Glutamatergic neuron (in vitro differentiated cells): ENCODE data around the gene PTPN20. TPM values are rescaled to one million over a fixed set of nuclear protein-coding genes. Genes with fewer than 3 reads are reported as not detected.

Source experiments
- DNase-seq: peaks from one replicate; pipeline ENCODE4 v3.0.0; 2022
- H3K27ac Mint-ChIP-seq: one replicate; pipeline ENCODE4 v1.8.0; 2020; ENCODE audit warnings: mild to moderate bottlenecking, mixed read lengths, inconsistent platforms; ENCODE audit not compliant: unreplicated experiment
- H3K27me3 Mint-ChIP-seq: one replicate; pipeline ENCODE4 v1.8.0; 2020; ENCODE audit warnings: mild to moderate bottlenecking, moderate library complexity, mixed read lengths, inconsistent platforms; ENCODE audit not compliant: unreplicated experiment
- H3K36me3 Mint-ChIP-seq: one replicate; pipeline ENCODE4 v1.8.0; 2020; ENCODE audit warnings: mild to moderate bottlenecking, mixed read lengths, inconsistent platforms; ENCODE audit not compliant: unreplicated experiment
- H3K4me1 Mint-ChIP-seq: one replicate; pipeline ENCODE4 v1.8.0; 2020; ENCODE audit warnings: mild to moderate bottlenecking, low read depth, mixed read lengths, inconsistent platforms; ENCODE audit not compliant: unreplicated experiment
- H3K4me3 Mint-ChIP-seq: one replicate; pipeline ENCODE4 v1.8.0; 2020; ENCODE audit warnings: mild to moderate bottlenecking, mixed read lengths, inconsistent platforms; ENCODE audit not compliant: unreplicated experiment
- H3K9me3 Mint-ChIP-seq: one replicate; pipeline ENCODE4 v1.8.0; 2020; ENCODE audit warnings: mild to moderate bottlenecking, moderate library complexity, mixed read lengths, inconsistent platforms; ENCODE audit not compliant: unreplicated experiment
- total RNA-seq: library from RNA; stranded (reverse); fragmentation: NEBNext Ultra II Directional; extraction: Animal tissue kit (Norgen Biotek cat#: 25700); gene quantifications from one replicate; pipeline ENCODE4 v1.2.1, GENCODE V29; 2021; ENCODE audit not compliant: unreplicated experiment
- TF ChIP-seq, protein P1 (sequence below): fragments of 200-600 bp; sonication (generic); IDR thresholded peaks from one replicate; pipeline ENCODE4 v1.5.0; 2021; ENCODE audit not compliant: partially characterized antibody, unreplicated experiment

PTPN20 gene
- total RNA-seq, 1 donor from 2014 or later = not detected

GRCh38 chr10:47023237-47024045, 112.2 kb downstream of the PTPN20 start:
- no peak for DNase-seq
- Mint-ChIP-seq H3K9me3 (no peaks in the 10 kb centered on the region), H3K4me1 (peaks cover 6% of the 10 kb centered on the region), H3K4me3 (no peak overlapping the region), H3K27me3 (no peaks in the 10 kb centered on the region), H3K27ac (no peak overlapping the region), H3K36me3 (no peaks in the 10 kb centered on the region)
- TF ChIP-seq, protein P1, sequence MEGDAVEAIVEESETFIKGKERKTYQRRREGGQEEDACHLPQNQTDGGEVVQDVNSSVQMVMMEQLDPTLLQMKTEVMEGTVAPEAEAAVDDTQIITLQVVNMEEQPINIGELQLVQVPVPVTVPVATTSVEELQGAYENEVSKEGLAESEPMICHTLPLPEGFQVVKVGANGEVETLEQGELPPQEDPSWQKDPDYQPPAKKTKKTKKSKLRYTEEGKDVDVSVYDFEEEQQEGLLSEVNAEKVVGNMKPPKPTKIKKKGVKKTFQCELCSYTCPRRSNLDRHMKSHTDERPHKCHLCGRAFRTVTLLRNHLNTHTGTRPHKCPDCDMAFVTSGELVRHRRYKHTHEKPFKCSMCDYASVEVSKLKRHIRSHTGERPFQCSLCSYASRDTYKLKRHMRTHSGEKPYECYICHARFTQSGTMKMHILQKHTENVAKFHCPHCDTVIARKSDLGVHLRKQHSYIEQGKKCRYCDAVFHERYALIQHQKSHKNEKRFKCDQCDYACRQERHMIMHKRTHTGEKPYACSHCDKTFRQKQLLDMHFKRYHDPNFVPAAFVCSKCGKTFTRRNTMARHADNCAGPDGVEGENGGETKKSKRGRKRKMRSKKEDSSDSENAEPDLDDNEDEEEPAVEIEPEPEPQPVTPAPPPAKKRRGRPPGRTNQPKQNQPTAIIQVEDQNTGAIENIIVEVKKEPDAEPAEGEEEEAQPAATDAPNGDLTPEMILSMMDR = no peak

DNA sequence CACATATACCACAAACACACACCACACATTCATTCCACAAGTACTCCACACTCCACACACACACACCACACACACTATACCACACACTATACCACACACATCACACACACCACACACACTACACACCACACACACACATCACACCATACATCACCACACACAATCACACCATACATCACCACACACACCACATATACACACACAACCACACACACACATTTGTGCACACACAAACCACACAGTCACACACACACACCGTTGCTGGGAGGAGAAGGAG, 112.8 kb downstream of the PTPN20 start:
- peaks cover 6% of the 10 kb centered on the region for H3K4me1 Mint-ChIP-seq
- H3K36me3 Mint-ChIP-seq = no peaks in the 10 kb centered on the region
- H3K27ac Mint-ChIP-seq = no peak overlapping the region
- no peak for DNase-seq
- H3K9me3 Mint-ChIP-seq = no peaks in the 10 kb centered on the region
- H3K27me3 Mint-ChIP-seq = no peaks in the 10 kb centered on the region
- no peak overlapping the region for H3K4me3 Mint-ChIP-seq
- TF ChIP-seq, protein P1 = no peak

- Mint-ChIP-seq H3K4me1 (peaks cover 6% of the 10 kb centered on the region), H3K4me3 (no peak overlapping the region), H3K9me3 (no peaks in the 10 kb centered on the region), H3K36me3 (no peaks in the 10 kb centered on the region), H3K27me3 (no peaks in the 10 kb centered on the region), H3K27ac (no peak overlapping the region)
- TF ChIP-seq, protein P1 = peak; percentile 92
- peak; percentile 75 for DNase-seq
These were observed 113.4 kb downstream of the PTPN20 start for GRCh38 chr10:47024399-47025252.

GRCh38 chr10:47025253-47025539, 114.0 kb downstream of the PTPN20 start:
- TF ChIP-seq, protein P1 = no peak
- no peak overlapping the region for H3K4me3 Mint-ChIP-seq
- H3K27me3 Mint-ChIP-seq = peaks cover 1% of the 10 kb centered on the region
- no peak for DNase-seq
- H3K9me3 Mint-ChIP-seq = no peaks in the 10 kb centered on the region
- H3K36me3 Mint-ChIP-seq = no peaks in the 10 kb centered on the region
- peaks cover 8% of the 10 kb centered on the region for H3K4me1 Mint-ChIP-seq
- no peak overlapping the region for H3K27ac Mint-ChIP-seq
